HepG2 (cell line): Measurements from ENCODE around the gene HDAC5. TPM values are rescaled to one million over a fixed set of nuclear protein-coding genes. Genes with fewer than 3 reads are reported as not detected.

Experiments
- AGO2 ChIP-seq: fragments of 200-400 bp; formaldehyde crosslinking; optimal IDR thresholded peaks from 2 replicates; pipeline ENCODE3; 2017; ENCODE audit warnings: mild to moderate bottlenecking, low read depth, low read length, moderate library complexity
- GATAD1 ChIP-seq: IDR thresholded peaks from 2 replicates; pipeline ENCODE4 v1.6.1; 2016; ENCODE audit warnings: missing genetic modification reagents, missing compliant biosample characterization
- KDM1A ChIP-seq: IDR thresholded peaks from 2 replicates; pipeline ENCODE4 v1.6.1; 2016; ENCODE audit warnings: missing compliant biosample characterization
- SUZ12 ChIP-seq: fragments of 150-350 bp; IDR thresholded peaks from 2 replicates; pipeline ENCODE4 v1.6.1; 2014; ENCODE audit warnings: low read depth, low read length
- TMF1 ChIP-seq: sonication (generic); formaldehyde crosslinking; IDR thresholded peaks from 2 replicates; pipeline ENCODE4 v1.8.1; 2022; ENCODE audit warnings: low read depth, missing genetic modification reagents
- ZBTB38 ChIP-seq: sonication (generic); formaldehyde crosslinking; IDR thresholded peaks from 2 replicates; pipeline ENCODE4 v1.5.1; 2020; ENCODE audit warnings: mild to moderate bottlenecking, missing genetic modification reagents
- ZNF296 ChIP-seq: sonication (generic); formaldehyde crosslinking; conservative IDR thresholded peaks from 2 replicates; pipeline ENCODE4 v1.5.0; 2020; ENCODE audit warnings: mild to moderate bottlenecking, missing genetic modification reagents
- ZNF468 ChIP-seq: sonication (generic); formaldehyde crosslinking; IDR thresholded peaks from 2 replicates; pipeline ENCODE4 v1.8.0; 2022; ENCODE audit warnings: mild to moderate bottlenecking, moderate library complexity, missing genetic modification reagents
- ZNF556 ChIP-seq: sonication (generic); formaldehyde crosslinking; IDR thresholded peaks from 2 replicates; pipeline ENCODE4 v1.4.0; 2020; ENCODE audit warnings: mild to moderate bottlenecking, missing genetic modification reagents, borderline replicate concordance
- polyA plus RNA-seq, 8 experiments: library from polyadenylated mRNA; depleted of rRNA in 3 of 8; stranded (reverse) in 7 of 8; unstranded in 1 of 8; fragments of >200 nt; fragmentation: Illumina TruSeq in 4 of 8; extraction: Trizol in 4 of 8; gene quantifications; 2 replicates each; pipeline versions ENCODE4 v1.2.1 to v1.2.3, GENCODE V29; 2011 to 2016; ENCODE audit warnings: low read depth in 4 of 8, missing spikeins in 1 of 8, mixed read lengths in 1 of 8; ENCODE audit not compliant: insufficient read depth in 1 of 8
- total RNA-seq, 5 experiments: library from RNA; depleted of rRNA; stranded (reverse); fragments of >200 nt; fragmentation: Illumina TruSeq; extraction: Trizol; gene quantifications; 2 replicates each; pipeline ENCODE4 v1.2.3, GENCODE V29; 2016; ENCODE audit warnings: low read depth in 1 of 5
- TF ChIP-seq, protein P1 (sequence below): sonication (generic); formaldehyde crosslinking; IDR thresholded peaks from 2 replicates; pipeline ENCODE4 v1.4.0; 2020; ENCODE audit warnings: mild to moderate bottlenecking, missing genetic modification reagents
- TF ChIP-seq, protein P2 (sequence below): sonication (generic); formaldehyde crosslinking; IDR thresholded peaks from 2 replicates; pipeline ENCODE4 v1.5.1; 2020; ENCODE audit warnings: mild to moderate bottlenecking, missing genetic modification reagents, moderate library complexity
- TF ChIP-seq, protein P3 (sequence below): sonication (generic); formaldehyde crosslinking; IDR thresholded peaks from 2 replicates; pipeline ENCODE4 v1.8.0; 2022; ENCODE audit warnings: mild to moderate bottlenecking, missing genetic modification reagents, moderate library complexity
- TF ChIP-seq, protein P4 (sequence below): sonication (generic); formaldehyde crosslinking; IDR thresholded peaks from 2 replicates; pipeline ENCODE4 v1.5.0; 2020; ENCODE audit warnings: mild to moderate bottlenecking, missing genetic modification reagents
- TF ChIP-seq, protein P5 (sequence below): sonication (generic); formaldehyde crosslinking; IDR thresholded peaks from 2 replicates; pipeline ENCODE4 v1.4.0; 2020; ENCODE audit warnings: missing genetic modification reagents

The HDAC5 gene
- total and polyA plus RNA-seq, 2 of the 13 experiments (the other 11 are each of a cell fraction or from before 2014, with no cell fraction given), result 46.4 to 85.4 TPM

DNA sequence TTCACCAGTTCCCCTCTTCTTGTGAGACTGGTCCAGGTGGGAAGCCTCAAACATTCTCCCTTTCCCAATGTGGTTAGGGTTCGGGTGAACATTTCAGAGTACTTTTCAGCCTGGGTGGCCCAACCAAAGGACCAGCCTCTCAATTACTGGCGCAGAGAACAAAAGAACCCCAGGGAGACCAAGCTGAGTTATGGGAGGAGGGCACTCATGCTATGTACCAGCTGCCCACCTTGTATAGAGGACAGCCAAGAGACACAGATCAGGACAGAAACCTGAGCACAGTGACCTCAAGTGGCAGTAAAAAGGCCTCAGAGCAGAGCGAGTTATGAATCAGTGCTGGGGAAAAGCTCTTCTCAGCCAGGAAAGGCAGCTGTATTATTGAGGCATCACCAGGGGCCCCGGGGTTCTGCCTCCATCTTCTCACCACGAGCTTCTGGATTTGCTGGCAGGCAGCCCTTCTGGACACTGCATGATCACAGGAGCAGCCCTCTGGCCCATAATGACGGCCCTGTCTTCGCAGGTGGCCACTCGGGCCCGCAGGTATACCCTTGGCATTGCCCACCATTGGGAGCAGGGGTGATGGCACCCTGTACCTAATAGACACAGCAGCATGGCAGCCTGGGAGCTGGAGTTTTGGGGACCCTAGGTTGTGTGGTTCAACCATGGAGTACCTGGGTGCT lies 49.1 kb downstream of the HDAC5 start (continued):
- TF ChIP-seq, protein P1, sequence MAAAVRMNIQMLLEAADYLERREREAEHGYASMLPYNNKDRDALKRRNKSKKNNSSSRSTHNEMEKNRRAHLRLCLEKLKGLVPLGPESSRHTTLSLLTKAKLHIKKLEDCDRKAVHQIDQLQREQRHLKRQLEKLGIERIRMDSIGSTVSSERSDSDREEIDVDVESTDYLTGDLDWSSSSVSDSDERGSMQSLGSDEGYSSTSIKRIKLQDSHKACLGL (CRISPR knock-in tag), result no peak
- TF ChIP-seq, protein P2, sequence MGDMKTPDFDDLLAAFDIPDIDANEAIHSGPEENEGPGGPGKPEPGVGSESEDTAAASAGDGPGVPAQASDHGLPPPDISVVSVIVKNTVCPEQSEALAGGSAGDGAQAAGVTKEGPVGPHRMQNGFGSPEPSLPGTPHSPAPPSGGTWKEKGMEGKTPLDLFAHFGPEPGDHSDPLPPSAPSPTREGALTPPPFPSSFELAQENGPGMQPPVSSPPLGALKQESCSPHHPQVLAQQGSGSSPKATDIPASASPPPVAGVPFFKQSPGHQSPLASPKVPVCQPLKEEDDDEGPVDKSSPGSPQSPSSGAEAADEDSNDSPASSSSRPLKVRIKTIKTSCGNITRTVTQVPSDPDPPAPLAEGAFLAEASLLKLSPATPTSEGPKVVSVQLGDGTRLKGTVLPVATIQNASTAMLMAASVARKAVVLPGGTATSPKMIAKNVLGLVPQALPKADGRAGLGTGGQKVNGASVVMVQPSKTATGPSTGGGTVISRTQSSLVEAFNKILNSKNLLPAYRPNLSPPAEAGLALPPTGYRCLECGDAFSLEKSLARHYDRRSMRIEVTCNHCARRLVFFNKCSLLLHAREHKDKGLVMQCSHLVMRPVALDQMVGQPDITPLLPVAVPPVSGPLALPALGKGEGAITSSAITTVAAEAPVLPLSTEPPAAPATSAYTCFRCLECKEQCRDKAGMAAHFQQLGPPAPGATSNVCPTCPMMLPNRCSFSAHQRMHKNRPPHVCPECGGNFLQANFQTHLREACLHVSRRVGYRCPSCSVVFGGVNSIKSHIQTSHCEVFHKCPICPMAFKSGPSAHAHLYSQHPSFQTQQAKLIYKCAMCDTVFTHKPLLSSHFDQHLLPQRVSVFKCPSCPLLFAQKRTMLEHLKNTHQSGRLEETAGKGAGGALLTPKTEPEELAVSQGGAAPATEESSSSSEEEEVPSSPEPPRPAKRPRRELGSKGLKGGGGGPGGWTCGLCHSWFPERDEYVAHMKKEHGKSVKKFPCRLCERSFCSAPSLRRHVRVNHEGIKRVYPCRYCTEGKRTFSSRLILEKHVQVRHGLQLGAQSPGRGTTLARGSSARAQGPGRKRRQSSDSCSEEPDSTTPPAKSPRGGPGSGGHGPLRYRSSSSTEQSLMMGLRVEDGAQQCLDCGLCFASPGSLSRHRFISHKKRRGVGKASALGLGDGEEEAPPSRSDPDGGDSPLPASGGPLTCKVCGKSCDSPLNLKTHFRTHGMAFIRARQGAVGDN (CRISPR knock-in tag), result peak; percentile 28; the same call in 1 of the 2 replicates
- no peak for TF ChIP-seq SUZ12
- no peak for TF ChIP-seq KDM1A (CRISPR knock-in tag)
- TF ChIP-seq ZNF556 (CRISPR knock-in tag), result no peak
- TF ChIP-seq, protein P3, sequence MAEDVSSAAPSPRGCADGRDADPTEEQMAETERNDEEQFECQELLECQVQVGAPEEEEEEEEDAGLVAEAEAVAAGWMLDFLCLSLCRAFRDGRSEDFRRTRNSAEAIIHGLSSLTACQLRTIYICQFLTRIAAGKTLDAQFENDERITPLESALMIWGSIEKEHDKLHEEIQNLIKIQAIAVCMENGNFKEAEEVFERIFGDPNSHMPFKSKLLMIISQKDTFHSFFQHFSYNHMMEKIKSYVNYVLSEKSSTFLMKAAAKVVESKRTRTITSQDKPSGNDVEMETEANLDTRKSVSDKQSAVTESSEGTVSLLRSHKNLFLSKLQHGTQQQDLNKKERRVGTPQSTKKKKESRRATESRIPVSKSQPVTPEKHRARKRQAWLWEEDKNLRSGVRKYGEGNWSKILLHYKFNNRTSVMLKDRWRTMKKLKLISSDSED, result no peak
- TF ChIP-seq TMF1 (CRISPR knock-in tag), result no peak
- no peak for TF ChIP-seq ZNF468 (CRISPR knock-in tag)
- TF ChIP-seq, protein P4, sequence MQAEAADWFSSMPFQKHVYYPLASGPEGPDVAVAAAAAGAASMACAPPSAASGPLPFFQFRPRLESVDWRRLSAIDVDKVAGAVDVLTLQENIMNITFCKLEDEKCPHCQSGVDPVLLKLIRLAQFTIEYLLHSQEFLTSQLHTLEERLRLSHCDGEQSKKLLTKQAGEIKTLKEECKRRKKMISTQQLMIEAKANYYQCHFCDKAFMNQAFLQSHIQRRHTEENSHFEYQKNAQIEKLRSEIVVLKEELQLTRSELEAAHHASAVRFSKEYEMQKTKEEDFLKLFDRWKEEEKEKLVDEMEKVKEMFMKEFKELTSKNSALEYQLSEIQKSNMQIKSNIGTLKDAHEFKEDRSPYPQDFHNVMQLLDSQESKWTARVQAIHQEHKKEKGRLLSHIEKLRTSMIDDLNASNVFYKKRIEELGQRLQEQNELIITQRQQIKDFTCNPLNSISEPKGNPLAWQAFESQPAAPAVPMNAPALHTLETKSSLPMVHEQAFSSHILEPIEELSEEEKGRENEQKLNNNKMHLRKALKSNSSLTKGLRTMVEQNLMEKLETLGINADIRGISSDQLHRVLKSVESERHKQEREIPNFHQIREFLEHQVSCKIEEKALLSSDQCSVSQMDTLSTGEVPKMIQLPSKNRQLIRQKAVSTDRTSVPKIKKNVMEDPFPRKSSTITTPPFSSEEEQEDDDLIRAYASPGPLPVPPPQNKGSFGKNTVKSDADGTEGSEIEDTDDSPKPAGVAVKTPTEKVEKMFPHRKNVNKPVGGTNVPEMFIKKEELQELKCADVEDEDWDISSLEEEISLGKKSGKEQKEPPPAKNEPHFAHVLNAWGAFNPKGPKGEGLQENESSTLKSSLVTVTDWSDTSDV, result no peak
- TF ChIP-seq, protein P5, sequence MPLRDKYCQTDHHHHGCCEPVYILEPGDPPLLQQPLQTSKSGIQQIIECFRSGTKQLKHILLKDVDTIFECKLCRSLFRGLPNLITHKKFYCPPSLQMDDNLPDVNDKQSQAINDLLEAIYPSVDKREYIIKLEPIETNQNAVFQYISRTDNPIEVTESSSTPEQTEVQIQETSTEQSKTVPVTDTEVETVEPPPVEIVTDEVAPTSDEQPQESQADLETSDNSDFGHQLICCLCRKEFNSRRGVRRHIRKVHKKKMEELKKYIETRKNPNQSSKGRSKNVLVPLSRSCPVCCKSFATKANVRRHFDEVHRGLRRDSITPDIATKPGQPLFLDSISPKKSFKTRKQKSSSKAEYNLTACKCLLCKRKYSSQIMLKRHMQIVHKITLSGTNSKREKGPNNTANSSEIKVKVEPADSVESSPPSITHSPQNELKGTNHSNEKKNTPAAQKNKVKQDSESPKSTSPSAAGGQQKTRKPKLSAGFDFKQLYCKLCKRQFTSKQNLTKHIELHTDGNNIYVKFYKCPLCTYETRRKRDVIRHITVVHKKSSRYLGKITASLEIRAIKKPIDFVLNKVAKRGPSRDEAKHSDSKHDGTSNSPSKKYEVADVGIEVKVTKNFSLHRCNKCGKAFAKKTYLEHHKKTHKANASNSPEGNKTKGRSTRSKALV, result no peak
- TF ChIP-seq ZNF296 (CRISPR knock-in tag), result no peak
- TF ChIP-seq ZBTB38 (CRISPR knock-in tag), result no peak
- TF ChIP-seq GATAD1 (CRISPR knock-in tag), result no peak
- peak; percentile 53 for TF ChIP-seq AGO2
